ENCODE results near the gene TOP2A. TPM values are rescaled to one million over a fixed set of nuclear protein-coding genes. Genes with fewer than 3 reads are reported as not detected.

The TOP2A gene
- total RNA-seq, 1 experiment from 2014 or later = 230 TPM

GRCh38 chr17:40351359-40352236 lies 66.1 kb downstream of the TOP2A start:
- TF ChIP-seq CTCF (conservative IDR thresholded peaks at IDR 0.05) = no peak
- Histone ChIP-seq H4K8ac (replicated peaks; ENCODE audit: insufficient read length, low read depth, low read length) (no peak overlapping the region), H2BK20ac (ENCODE audit: low read depth, low read length, poor library complexity, severe bottlenecking) (no peak overlapping the region), H3K18ac (ENCODE audit: insufficient read length, low read depth, low read length) (no peak overlapping the region), H2BK15ac (ENCODE audit: low read depth, low read length) (no peak overlapping the region), H3K79me1 (ENCODE audit: insufficient read depth, low read depth, low read length, poor library complexity, severe bottlenecking) (no peaks in the 10 kb centered on the region), H2BK5ac (ENCODE audit: insufficient read length, low read length) (no peak overlapping the region), H3K56ac (ENCODE audit: insufficient read length, low read depth, low read length) (no peak overlapping the region), H2AFZ (ENCODE audit: low read length) (no peak overlapping the region), H3K27ac (ENCODE audit: insufficient read length, low read depth, low read length) (no peak overlapping the region), H3T11ph (ENCODE audit: low read length) (no peak overlapping the region), H3K4me1 (ENCODE audit: insufficient read depth, low read length) (peaks cover 5% of the 10 kb centered on the region; the same call in 1 of the 2 replicates), H3K79me2 (ENCODE audit: insufficient read depth, low read length) (no peaks in the 10 kb centered on the region), H3K27me3 (ENCODE audit: insufficient read depth, low read length) (no peaks in the 10 kb centered on the region; the same call in 1 of the 2 replicates), H3K4ac (ENCODE audit: low read depth, low read length) (no peak overlapping the region), H3K14ac (ENCODE audit: insufficient read depth, low read length) (no peak overlapping the region), H3K9ac (ENCODE audit: extremely low read depth, insufficient read length, low read length) (no peak overlapping the region), H4K91ac (ENCODE audit: insufficient read length, low read depth, low read length) (no peak overlapping the region), H2BK12ac (ENCODE audit: insufficient read length, low read depth, low read length) (no peak overlapping the region), H3K4me2 (ENCODE audit: insufficient read depth, insufficient read length, low read length) (no peak overlapping the region), H4K5ac (ENCODE audit: insufficient read length, low read depth, low read length) (no peak overlapping the region), H2BK120ac (ENCODE audit: low read depth, low read length, poor library complexity, severe bottlenecking) (no peak overlapping the region), H3K23ac (ENCODE audit: insufficient read length, low read depth, low read length) (no peak overlapping the region), H3K9me3 (ENCODE audit: control insufficient read depth, low read depth, low read length) (no peaks in the 10 kb centered on the region), H4K20me1 (ENCODE audit: control insufficient read depth, insufficient read depth, insufficient read length) (no peaks in the 10 kb centered on the region), H2AK5ac (ENCODE audit: insufficient read length, low read length) (no peak overlapping the region), H3K23me2 (ENCODE audit: insufficient read length, low read depth, low read length, poor library complexity, severe bottlenecking) (no peaks in the 10 kb centered on the region)
- Mint-ChIP-seq H3K36me3 (ENCODE audit: insufficient read depth in 1 of 3, low read depth in 3 of 3) (peaks cover 20 to 33% (median 31%) of the 10 kb centered on the region in 3 experiments), H3K4me3 (peak overlapping the region in 1 of 2 experiments; percentile 23; a peak in 1 of 5 replicates), H3K4me1 (peaks cover 61 to 68% of the 10 kb centered on the region in 2 experiments), H3K9me3 (no peaks in the 10 kb centered on the region), H3K27ac (peak overlapping the region in 1 of 3 experiments; percentile 74; a peak in 1 of 7 replicates), H3K27me3 (ENCODE audit: low read depth) (peaks cover 57% of the 10 kb centered on the region)
- DNase-seq = no peak
- WGBS (ENCODE audit: extremely low coverage, insufficient read length, low lambda C conversion rate) = no CpG with 5 or more reads among the region's 27 CpGs
